Tibial artery (tissue), 4 donors: ENCODE data around the gene GC.

Source experiments
- DNase-seq, 2 donors: peaks; one replicate each; pipeline ENCODE4 v3.0.0-alpha.2; 2019
- H3K27ac ChIP-seq, 2 donors: fragments of 200-600 bp; sonication (generic) in 1 of 2; 1 replicate in 1 of 2; 2 replicates in 1 of 2; pipeline ENCODE4 v1.5.1; 2018 to 2019; ENCODE audit warnings: mild to moderate bottlenecking in 1 of 2
- H3K27me3 ChIP-seq, 2 donors: fragments of 200-600 bp; sonication (generic) in 1 of 2; one replicate each; pipeline versions ENCODE4 v1.5.1 to v1.6.0; 2016 to 2019
- H3K36me3 ChIP-seq, 3 donors: fragments of 200-600 bp; sonication (generic) in 2 of 3; one replicate each; pipeline ENCODE4 v1.5.1; 2016 to 2019; ENCODE audit warnings: mild to moderate bottlenecking in 2 of 3
- H3K4me1 ChIP-seq, 4 donors: fragments of 200-600 bp; sonication (generic) in 2 of 4; 1 replicate in 3 of 4; 2 replicates in 1 of 4; pipeline ENCODE4 v1.5.1; 2016 to 2019
- H3K4me3 ChIP-seq, 2 donors: fragments of 200-600 bp; sonication (generic) in 1 of 2; 1 replicate in 1 of 2; 2 replicates in 1 of 2; pipeline ENCODE4 v1.5.1; 2018 to 2019; ENCODE audit warnings: mild to moderate bottlenecking in 2 of 2
- H3K9me3 ChIP-seq, 3 donors: fragments of 200-600 bp; sonication (generic) in 1 of 3; one replicate each; pipeline ENCODE4 v1.5.1; 2016 to 2019
- intact Hi-C: fragments of 100-400 bp; cut with DNase I; formaldehyde crosslinking; loops from one replicate; pipeline ENCODE4 v1.15.0; 2023; ENCODE audit warnings: low total_unique reads
- TF ChIP-seq, protein P1 (sequence below), 2 experiments: fragments of 200-600 bp in 1 of 2; fragments of 450-650 bp in 1 of 2; IDR thresholded peaks; one replicate each; pipeline ENCODE4 v1.5.1; 2017 to 2019; ENCODE audit warnings: antibody characterized with exemption in 2 of 2, mild to moderate bottlenecking in 1 of 2, moderate library complexity in 1 of 2

GC gene

GRCh38 chr4:71709961-71710360, 73.9 kb downstream of the GC start:
- Histone ChIP-seq H3K4me1 (no peaks in the 10 kb centered on the region), H3K36me3 (no peaks in the 10 kb centered on the region), H3K4me3 (no peak overlapping the region), H3K27ac (no peak overlapping the region), H3K27me3 (no peaks in the 10 kb centered on the region), H3K9me3 (no peaks in the 10 kb centered on the region)
- no peak for DNase-seq
- TF ChIP-seq, protein P1, sequence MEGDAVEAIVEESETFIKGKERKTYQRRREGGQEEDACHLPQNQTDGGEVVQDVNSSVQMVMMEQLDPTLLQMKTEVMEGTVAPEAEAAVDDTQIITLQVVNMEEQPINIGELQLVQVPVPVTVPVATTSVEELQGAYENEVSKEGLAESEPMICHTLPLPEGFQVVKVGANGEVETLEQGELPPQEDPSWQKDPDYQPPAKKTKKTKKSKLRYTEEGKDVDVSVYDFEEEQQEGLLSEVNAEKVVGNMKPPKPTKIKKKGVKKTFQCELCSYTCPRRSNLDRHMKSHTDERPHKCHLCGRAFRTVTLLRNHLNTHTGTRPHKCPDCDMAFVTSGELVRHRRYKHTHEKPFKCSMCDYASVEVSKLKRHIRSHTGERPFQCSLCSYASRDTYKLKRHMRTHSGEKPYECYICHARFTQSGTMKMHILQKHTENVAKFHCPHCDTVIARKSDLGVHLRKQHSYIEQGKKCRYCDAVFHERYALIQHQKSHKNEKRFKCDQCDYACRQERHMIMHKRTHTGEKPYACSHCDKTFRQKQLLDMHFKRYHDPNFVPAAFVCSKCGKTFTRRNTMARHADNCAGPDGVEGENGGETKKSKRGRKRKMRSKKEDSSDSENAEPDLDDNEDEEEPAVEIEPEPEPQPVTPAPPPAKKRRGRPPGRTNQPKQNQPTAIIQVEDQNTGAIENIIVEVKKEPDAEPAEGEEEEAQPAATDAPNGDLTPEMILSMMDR (IDR thresholded peaks at IDR 0.05), result no peak
- intact Hi-C loops, result loop anchor here (5.0 to 10.0 kb wide), 2 partner anchors 483 to 575 kb away; no protein-coding TSS in a partner anchor

DNA sequence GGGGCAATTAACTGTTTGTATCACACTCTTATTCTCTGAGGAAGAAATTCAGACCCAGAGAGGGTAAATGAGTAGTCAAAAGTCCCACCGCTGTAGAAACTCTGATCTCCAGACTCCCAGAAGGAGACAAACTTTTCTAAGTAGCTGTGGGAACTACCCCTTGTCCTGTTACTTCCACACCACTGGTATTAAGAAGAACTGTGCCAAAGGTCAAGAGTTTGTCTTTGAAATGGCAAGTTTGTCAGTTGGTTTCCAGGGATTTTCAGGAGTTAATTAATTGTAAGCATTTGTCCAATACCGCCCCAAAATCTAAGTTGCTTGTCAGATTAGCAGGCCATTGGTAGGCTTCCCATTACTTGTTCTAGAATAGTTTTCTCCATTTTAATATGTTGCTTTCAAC, 85.7 kb downstream of the GC start:
- no peaks in the 10 kb centered on the region for H3K27me3 ChIP-seq
- DNase-seq, result no peak
- TF ChIP-seq, protein P1 (IDR thresholded peaks at IDR 0.05), result no peak
- intact Hi-C loops, result no loop called here
- H3K4me3 ChIP-seq, result no peak overlapping the region
- no peak overlapping the region for H3K27ac ChIP-seq
- H3K9me3 ChIP-seq, result no peaks in the 10 kb centered on the region
- H3K4me1 ChIP-seq, result no peaks in the 10 kb centered on the region
- H3K36me3 ChIP-seq, result no peaks in the 10 kb centered on the region

GRCh38 chr4:71697031-71697430, 86.8 kb downstream of the GC start:
- no peaks in the 10 kb centered on the region for H3K36me3 ChIP-seq
- H3K4me1 ChIP-seq, result no peaks in the 10 kb centered on the region
- no peaks in the 10 kb centered on the region for H3K27me3 ChIP-seq
- no peaks in the 10 kb centered on the region for H3K9me3 ChIP-seq
- intact Hi-C loops, result no loop called here
- DNase-seq, result no peak
- no peak overlapping the region for H3K27ac ChIP-seq
- no peak overlapping the region for H3K4me3 ChIP-seq
- TF ChIP-seq, protein P1 (IDR thresholded peaks at IDR 0.05), result no peak

GRCh38 chr4:71694961-71695360, 88.9 kb downstream of the GC start:
- no peak overlapping the region for H3K4me3 ChIP-seq
- H3K27ac ChIP-seq, result no peak overlapping the region
- peaks cover 0 to 8% (median 6%) of the 10 kb centered on the region in 4 donors for H3K4me1 ChIP-seq
- no peaks in the 10 kb centered on the region for H3K36me3 ChIP-seq
- TF ChIP-seq, protein P1 (IDR thresholded peaks at IDR 0.05), result no peak
- no peaks in the 10 kb centered on the region for H3K27me3 ChIP-seq
- no peaks in the 10 kb centered on the region for H3K9me3 ChIP-seq
- DNase-seq, result no peak
- intact Hi-C loops, result no loop called here

- TF ChIP-seq, protein P1 (IDR thresholded peaks at IDR 0.05), result no peak
- Histone ChIP-seq H3K36me3 (no peaks in the 10 kb centered on the region), H3K4me1 (peaks cover 0 to 8% (median 6%) of the 10 kb centered on the region in 4 donors), H3K4me3 (no peak overlapping the region), H3K27me3 (no peaks in the 10 kb centered on the region), H3K9me3 (no peaks in the 10 kb centered on the region), H3K27ac (no peak overlapping the region)
- no peak for DNase-seq
- intact Hi-C loops, result no loop called here
These were observed 90.9 kb downstream of the GC start for GRCh38 chr4:71692963-71693362.

DNA sequence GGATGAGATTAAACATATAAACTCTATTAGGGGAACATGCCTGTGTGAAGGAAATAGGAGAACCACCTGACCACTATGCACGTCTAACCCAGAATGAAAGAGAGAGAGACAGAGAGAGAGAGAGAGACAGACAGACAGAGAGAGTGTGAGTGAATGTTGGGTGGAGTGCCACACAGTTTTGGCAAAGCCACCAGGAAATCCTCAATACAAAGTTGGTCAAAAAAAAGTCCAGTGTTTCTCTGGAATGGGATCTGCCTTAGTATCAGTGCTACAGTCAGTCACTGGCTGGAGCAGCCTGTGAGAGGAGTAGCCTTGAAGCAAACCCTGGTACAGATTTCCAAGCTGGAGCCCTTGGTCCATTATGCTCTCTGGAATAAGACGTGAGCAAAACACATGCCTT, 91.7 kb downstream of the GC start:
- no peaks in the 10 kb centered on the region for H3K36me3 ChIP-seq
- peaks cover 0 to 8% (median 6%) of the 10 kb centered on the region in 4 donors for H3K4me1 ChIP-seq
- no peaks in the 10 kb centered on the region for H3K9me3 ChIP-seq
- H3K27me3 ChIP-seq, result no peaks in the 10 kb centered on the region
- no peak for DNase-seq
- TF ChIP-seq, protein P1 (IDR thresholded peaks at IDR 0.05), result no peak
- no peak overlapping the region for H3K27ac ChIP-seq
- no peak overlapping the region for H3K4me3 ChIP-seq
- intact Hi-C loops, result no loop called here
